PFSK-1 (cell line): ENCODE data around the gene ECE1.

Experiments
- FOXP2 ChIP-seq: optimal IDR thresholded peaks from 2 replicates; pipeline ENCODE3; 2011; ENCODE audit warnings: borderline replicate concordance, control low read depth, inconsistent platforms; ENCODE audit not compliant: insufficient read depth; ENCODE audit errors: extremely low read length, extremely low read depth
- POLR2AphosphoS5 ChIP-seq: IDR thresholded peaks from 2 replicates; pipeline ENCODE4 v1.6.1; 2012; ENCODE audit warnings: low read depth, mild to moderate bottlenecking, control low read depth, low read length, moderate library complexity
- SIN3A ChIP-seq: IDR thresholded peaks from 2 replicates; pipeline ENCODE4 v1.6.1; 2012; ENCODE audit warnings: mild to moderate bottlenecking, low read length, moderate library complexity, borderline replicate concordance; ENCODE audit not compliant: insufficient read depth
- TAF1 ChIP-seq: IDR thresholded peaks from 2 replicates; pipeline ENCODE4 v1.6.1; 2012; ENCODE audit warnings: low read length, control low read depth, borderline replicate concordance; ENCODE audit not compliant: insufficient read depth
- TF ChIP-seq, protein P1 (sequence below), 2 experiments: IDR thresholded peaks; 2 replicates each; pipeline versions ENCODE4 v1.6.1 to v1.8.0; 2011 to 2012; ENCODE audit warnings: low read depth in 2 of 2, low read length in 2 of 2, control low read depth in 1 of 2, inconsistent platforms in 1 of 2, mild to moderate bottlenecking in 1 of 2, moderate library complexity in 1 of 2; ENCODE audit not compliant: insufficient read depth in 1 of 2

Gene ECE1

DNA sequence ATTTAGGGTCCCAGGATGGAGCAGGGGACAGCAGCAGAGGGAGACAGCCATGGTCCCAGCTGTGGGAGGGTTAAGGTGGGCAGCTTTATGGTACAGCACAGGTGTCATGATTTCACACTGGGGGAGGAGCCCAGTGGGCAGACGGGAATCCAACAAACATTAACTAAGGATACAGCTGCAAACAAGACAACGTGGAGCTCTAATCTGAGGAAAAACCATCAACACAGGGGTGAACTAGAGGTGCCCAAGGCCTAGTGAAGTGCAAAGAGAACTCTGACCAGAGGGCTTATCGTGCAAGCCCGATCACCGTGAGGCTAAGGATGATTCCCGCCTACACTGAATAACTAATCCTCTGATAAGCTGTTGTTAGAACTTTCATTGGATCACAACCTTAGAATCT is 18.7 kb downstream of the ECE1 start:
- TF ChIP-seq POLR2AphosphoS5 (no peak), TAF1 (no peak), SIN3A (no peak), FOXP2 (no peak)
- TF ChIP-seq, protein P1, sequence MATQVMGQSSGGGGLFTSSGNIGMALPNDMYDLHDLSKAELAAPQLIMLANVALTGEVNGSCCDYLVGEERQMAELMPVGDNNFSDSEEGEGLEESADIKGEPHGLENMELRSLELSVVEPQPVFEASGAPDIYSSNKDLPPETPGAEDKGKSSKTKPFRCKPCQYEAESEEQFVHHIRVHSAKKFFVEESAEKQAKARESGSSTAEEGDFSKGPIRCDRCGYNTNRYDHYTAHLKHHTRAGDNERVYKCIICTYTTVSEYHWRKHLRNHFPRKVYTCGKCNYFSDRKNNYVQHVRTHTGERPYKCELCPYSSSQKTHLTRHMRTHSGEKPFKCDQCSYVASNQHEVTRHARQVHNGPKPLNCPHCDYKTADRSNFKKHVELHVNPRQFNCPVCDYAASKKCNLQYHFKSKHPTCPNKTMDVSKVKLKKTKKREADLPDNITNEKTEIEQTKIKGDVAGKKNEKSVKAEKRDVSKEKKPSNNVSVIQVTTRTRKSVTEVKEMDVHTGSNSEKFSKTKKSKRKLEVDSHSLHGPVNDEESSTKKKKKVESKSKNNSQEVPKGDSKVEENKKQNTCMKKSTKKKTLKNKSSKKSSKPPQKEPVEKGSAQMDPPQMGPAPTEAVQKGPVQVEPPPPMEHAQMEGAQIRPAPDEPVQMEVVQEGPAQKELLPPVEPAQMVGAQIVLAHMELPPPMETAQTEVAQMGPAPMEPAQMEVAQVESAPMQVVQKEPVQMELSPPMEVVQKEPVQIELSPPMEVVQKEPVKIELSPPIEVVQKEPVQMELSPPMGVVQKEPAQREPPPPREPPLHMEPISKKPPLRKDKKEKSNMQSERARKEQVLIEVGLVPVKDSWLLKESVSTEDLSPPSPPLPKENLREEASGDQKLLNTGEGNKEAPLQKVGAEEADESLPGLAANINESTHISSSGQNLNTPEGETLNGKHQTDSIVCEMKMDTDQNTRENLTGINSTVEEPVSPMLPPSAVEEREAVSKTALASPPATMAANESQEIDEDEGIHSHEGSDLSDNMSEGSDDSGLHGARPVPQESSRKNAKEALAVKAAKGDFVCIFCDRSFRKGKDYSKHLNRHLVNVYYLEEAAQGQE (IDR thresholded peaks at IDR 0.05; ENCODE audit: insufficient read depth in 1 of 2, low read depth in 2 of 2, low read length in 2 of 2): no peak

DNA sequence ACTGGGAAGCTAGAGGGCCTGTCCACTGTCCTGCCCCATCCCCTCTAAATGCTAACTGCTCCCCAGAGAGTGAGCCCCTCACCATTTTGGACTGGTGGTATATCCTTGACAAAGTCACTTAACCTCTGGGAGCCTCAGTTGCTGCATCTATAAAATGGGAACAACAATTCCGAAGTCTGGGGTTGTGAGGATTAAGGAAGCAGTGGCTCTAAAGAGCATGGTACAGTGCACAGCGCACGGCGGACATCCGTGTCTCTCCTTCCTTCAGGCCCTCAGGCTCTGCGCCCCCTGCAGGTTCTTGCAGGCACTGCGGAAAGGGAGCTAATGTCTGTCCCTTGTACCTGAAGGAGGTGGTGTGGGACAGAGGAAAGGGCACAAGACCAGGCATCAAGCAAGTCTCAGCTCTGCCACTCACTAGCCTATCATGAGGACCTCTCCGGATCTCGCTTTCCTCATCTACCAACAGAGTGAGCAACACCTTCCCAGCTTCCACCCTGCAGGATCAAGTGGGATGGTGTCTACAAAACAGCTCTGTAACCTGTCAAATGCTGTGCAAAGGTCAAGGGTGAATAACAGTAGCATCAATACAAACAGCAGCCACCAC is 20.1 kb downstream of the ECE1 start:
- TF ChIP-seq, protein P1 (IDR thresholded peaks at IDR 0.05; ENCODE audit: insufficient read depth in 1 of 2, low read depth in 2 of 2, low read length in 2 of 2): no peak
- TF ChIP-seq SIN3A (no peak), TAF1 (no peak), POLR2AphosphoS5 (no peak), FOXP2 (no peak)

DNA sequence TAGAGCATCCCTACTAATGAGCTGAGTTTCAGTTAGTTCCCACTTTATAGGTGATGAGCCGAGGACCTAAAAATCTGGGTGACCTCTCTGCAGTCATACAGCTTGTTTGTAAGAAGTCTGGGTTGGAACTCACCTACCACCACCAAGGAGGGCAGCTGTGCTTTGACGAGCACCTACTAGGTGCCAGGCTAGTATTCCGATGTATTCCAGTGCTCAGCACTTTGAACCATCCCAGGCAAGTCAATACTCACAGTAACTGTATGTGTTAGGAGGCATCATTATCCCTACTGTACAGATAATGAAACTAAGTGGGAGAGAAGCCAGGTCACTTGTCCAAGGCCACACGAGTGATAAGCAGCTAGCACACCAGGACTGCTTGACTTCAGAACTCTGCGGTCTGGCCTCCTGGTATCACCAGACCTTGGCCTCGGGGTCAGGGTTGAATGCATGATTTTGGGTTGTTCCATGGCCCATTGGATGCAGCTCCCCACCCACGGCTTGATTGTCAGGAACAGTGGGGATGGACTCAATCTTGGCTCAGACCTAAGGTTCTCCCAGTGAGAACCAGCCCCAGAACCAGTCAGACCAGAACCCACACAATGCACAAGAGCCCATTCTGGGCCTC is 20.7 kb downstream of the ECE1 start:
- TF ChIP-seq TAF1: no peak
- no peak for TF ChIP-seq FOXP2
- no peak for TF ChIP-seq SIN3A
- no peak for TF ChIP-seq POLR2AphosphoS5
- TF ChIP-seq, protein P1 (IDR thresholded peaks at IDR 0.05; ENCODE audit: insufficient read depth in 1 of 2, low read depth in 2 of 2, low read length in 2 of 2): no peak

DNA sequence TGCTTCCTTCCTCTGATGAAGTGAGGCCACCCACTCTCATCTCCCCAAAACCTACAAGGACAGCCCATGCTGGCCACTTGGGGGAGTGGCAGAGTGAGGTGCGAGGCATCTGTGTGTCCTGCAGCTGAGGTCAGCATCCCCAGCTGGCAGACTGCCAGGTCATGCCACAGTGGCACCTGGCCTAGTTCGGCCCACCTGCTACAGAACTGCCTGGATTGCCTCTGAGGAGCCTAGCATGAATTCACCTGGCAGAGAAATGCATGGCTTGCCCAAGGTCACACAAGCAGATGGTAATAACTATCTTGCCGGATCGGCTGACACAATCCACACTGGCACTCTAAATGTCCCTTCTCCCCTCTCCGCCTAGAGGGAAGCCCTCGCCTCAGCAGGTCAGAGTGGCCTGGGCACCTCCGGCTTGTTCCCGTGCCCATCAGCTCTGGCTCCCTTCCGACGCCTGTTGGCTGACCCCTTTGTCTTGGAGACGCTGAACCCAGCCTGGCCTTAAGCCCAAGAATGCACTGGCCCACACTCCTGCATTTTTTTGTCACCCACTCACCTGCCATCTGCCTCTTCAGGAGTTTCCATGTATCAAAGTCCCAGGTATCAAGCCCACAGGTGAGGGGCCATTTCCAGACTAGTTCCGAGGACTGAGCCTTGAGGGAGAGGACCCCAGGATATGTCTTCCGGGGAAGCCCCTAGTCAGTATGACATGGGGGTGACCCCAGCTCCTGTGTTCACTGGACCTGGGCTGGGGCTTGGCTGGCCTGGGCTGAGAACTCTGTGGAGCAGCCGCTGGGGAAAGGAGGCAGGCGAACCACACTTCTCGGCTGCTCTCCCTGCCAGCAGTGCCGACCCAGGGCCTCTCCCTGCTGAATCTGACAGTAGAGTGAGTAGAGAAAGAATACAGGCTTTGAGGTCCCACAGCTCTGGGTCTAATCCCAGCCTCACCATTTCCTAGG is 21.7 kb downstream of the ECE1 start:
- no peak for TF ChIP-seq SIN3A
- TF ChIP-seq FOXP2: no peak
- TF ChIP-seq, protein P1 (IDR thresholded peaks at IDR 0.05; ENCODE audit: insufficient read depth in 1 of 2, low read depth in 2 of 2, low read length in 2 of 2): no peak
- TF ChIP-seq POLR2AphosphoS5: no peak
- no peak for TF ChIP-seq TAF1
